Epithelial cell of prostate (primary cell): ENCODE measurements around the gene OSBPL10.
"Not testable (repeated sequence)": the region's sequence is repeated elsewhere in the genome, so short reads cannot be mapped to it uniquely, and the experiment has no call there.

Experiments used
- DNase-seq: peaks from one replicate; pipeline ENCODE4 v3.0.0-alpha.2; 2011; ENCODE audit warnings: low read depth, low spot score
- H3K27ac ChIP-seq: fragments of 450-650 bp; 2 replicates; pipeline ENCODE4 v1.5.1; 2017; ENCODE audit warnings: mild to moderate bottlenecking

OSBPL10 gene

GRCh38 chr3:31871939-31872507, 109.0 kb downstream of the OSBPL10 start:
- H3K27ac ChIP-seq = no peak overlapping the region

GRCh38 chr3:31870111-31870510, 111.0 kb downstream of the OSBPL10 start:
- not testable (repeated sequence) for H3K27ac ChIP-seq, DNase-seq

More at GRCh38 chr3:31871939-31872507, 109.0 kb downstream of the OSBPL10 start:
- DNase-seq = no peak

GRCh38 chr3:31868236-31868635, 112.8 kb downstream of the OSBPL10 start:
- DNase-seq = no peak

GRCh38 chr3:31862666-31863279, 118.3 kb downstream of the OSBPL10 start:
- no peak for DNase-seq
- no peak overlapping the region for H3K27ac ChIP-seq

More at GRCh38 chr3:31868236-31868635, 112.8 kb downstream of the OSBPL10 start:
- no peak overlapping the region for H3K27ac ChIP-seq

GRCh38 chr3:31861826-31862225, 119.2 kb downstream of the OSBPL10 start:
- H3K27ac ChIP-seq = no peak overlapping the region
- DNase-seq = no peak

- DNase-seq, H3K27ac ChIP-seq: not testable (repeated sequence)
Measured at GRCh38 chr3:31860642-31861041, 120.4 kb downstream of the OSBPL10 start.

GRCh38 chr3:31859245-31859644, 121.8 kb downstream of the OSBPL10 start:
- no peak overlapping the region for H3K27ac ChIP-seq
- no peak for DNase-seq

GRCh38 chr3:31858439-31858838, 122.6 kb downstream of the OSBPL10 start:
- H3K27ac ChIP-seq = no peak overlapping the region
- no peak for DNase-seq

- no peak for DNase-seq
- H3K27ac ChIP-seq = no peak overlapping the region
Measured at GRCh38 chr3:31853580-31853979, 127.5 kb downstream of the OSBPL10 start.

- DNase-seq = no peak
- H3K27ac ChIP-seq = no peak overlapping the region
Measured at GRCh38 chr3:31851278-31851677, 129.8 kb downstream of the OSBPL10 start.

- no peak for DNase-seq
- H3K27ac ChIP-seq = no peak overlapping the region
Measured at GRCh38 chr3:31848911-31849310, 132.2 kb downstream of the OSBPL10 start.

GRCh38 chr3:31848163-31848818, 132.8 kb downstream of the OSBPL10 start:
- no peak for DNase-seq
- no peak overlapping the region for H3K27ac ChIP-seq

GRCh38 chr3:31847760-31848159, 133.3 kb downstream of the OSBPL10 start:
- no peak overlapping the region for H3K27ac ChIP-seq
- DNase-seq = no peak

- no peak overlapping the region for H3K27ac ChIP-seq
- DNase-seq = no peak
Measured at GRCh38 chr3:31841515-31841914, 139.5 kb downstream of the OSBPL10 start.

- peak overlapping the region; percentile 30 for H3K27ac ChIP-seq
Measured at GRCh38 chr3:31840252-31840651, 140.8 kb downstream of the OSBPL10 start.

GRCh38 chr3:31839144-31839917, 141.7 kb downstream of the OSBPL10 start:
- no peak overlapping the region for H3K27ac ChIP-seq

More at GRCh38 chr3:31840252-31840651, 140.8 kb downstream of the OSBPL10 start:
- no peak for DNase-seq

GRCh38 chr3:31836131-31837075, 144.7 kb downstream of the OSBPL10 start:
- no peak overlapping the region for H3K27ac ChIP-seq
- DNase-seq = no peak

More at GRCh38 chr3:31839144-31839917, 141.7 kb downstream of the OSBPL10 start:
- no peak for DNase-seq

- no peak for DNase-seq
- no peak overlapping the region for H3K27ac ChIP-seq
Measured at GRCh38 chr3:31833391-31834190, 147.5 kb downstream of the OSBPL10 start.

GRCh38 chr3:31832551-31832950, 148.5 kb downstream of the OSBPL10 start:
- no peak overlapping the region for H3K27ac ChIP-seq
- DNase-seq = no peak
